Adrenal gland (tissue), 12 donors: ENCODE data around the gene PPIL6. TPM values are rescaled to one million over a fixed set of nuclear protein-coding genes. Genes with fewer than 3 reads are reported as not detected.

Experiments used
- DNase-seq, 7 donors: peaks; one replicate each; pipeline ENCODE4 v3.0.0-alpha.2; 2019 to 2020
- H3K27ac ChIP-seq, 5 donors: fragments of 200-600 bp; sonication (generic) in 4 of 5; 1 replicate in 3 of 5; 2 replicates in 2 of 5; pipeline versions ENCODE4 v1.5.1 to v1.8.0; 2016 to 2020; ENCODE audit warnings: mild to moderate bottlenecking in 1 of 5
- H3K27me3 ChIP-seq: fragments of 200-600 bp; 2 replicates; pipeline ENCODE4 v1.8.0; 2021
- H3K36me3 ChIP-seq, 2 donors: fragments of 200-600 bp; replicated peaks in 1 of 2; 1 replicate in 1 of 2; 2 replicates in 1 of 2; pipeline versions ENCODE4 v1.5.1 to v1.8.0; 2018 to 2022
- H3K4me1 ChIP-seq, 2 donors: fragments of 200-600 bp; replicated peaks in 1 of 2; 1 replicate in 1 of 2; 2 replicates in 1 of 2; pipeline versions ENCODE4 v1.5.1 to v1.8.0; 2018 to 2021
- H3K4me3 ChIP-seq, 4 donors: fragments of 200-600 bp; sonication (generic) in 3 of 4; one replicate each; pipeline ENCODE4 v1.5.1; 2016 to 2018
- H3K9me3 ChIP-seq, 3 donors: fragments of 200-600 bp; sonication (generic) in 1 of 3; replicated peaks in 1 of 3; 1 replicate in 2 of 3; 2 replicates in 1 of 3; pipeline versions ENCODE4 v1.5.1 to v1.8.0; 2016 to 2021
- CTCF ChIP-seq, 6 experiments: fragments of 450-650 bp in 4 of 6; fragments of 200-600 bp in 2 of 6; sonication (generic) in 1 of 6; IDR thresholded peaks; 1 replicate in 5 of 6; 2 replicates in 1 of 6; pipeline versions ENCODE4 v1.5.1 to v1.8.0; 2016 to 2021; ENCODE audit warnings: antibody characterized with exemption in 6 of 6, mild to moderate bottlenecking in 2 of 6, moderate library complexity in 1 of 6
- POLR2A ChIP-seq, 2 donors: fragments of 450-650 bp; IDR thresholded peaks; one replicate each; pipeline ENCODE4 v1.6.1; 2017; ENCODE audit warnings: antibody characterized with exemption in 2 of 2, mild to moderate bottlenecking in 2 of 2, moderate library complexity in 1 of 2
- WGBS, 4 donors: extraction: QIAGEN DNeasy Blood & Tissue Kit in 2 of 4; methylation state at CpG; one replicate each; pipeline versions ENCODE4 v1.1.5 to v1.1.7; 2013 to 2017; 5-methylcytosine and 5-hydroxymethylcytosine counted together
- intact Hi-C, 2 donors: fragments of 100-400 bp; cut with DNase I; formaldehyde crosslinking; loops; one replicate each; pipeline versions ENCODE4 v1.14.1 to v1.15.0; 2022 to 2023
- polyA plus RNA-seq, 3 donors: library from polyadenylated mRNA; stranded (reverse); fragments of 200-250 nt in 2 of 3; fragments of 350-450 nt in 1 of 3; fragmentation: Illumina TruSeq in 1 of 3; extraction: RNeasy Lipid Tissue Mini Kit (QIAGEN cat#74804) in 1 of 3; gene quantifications; one replicate each; pipeline ENCODE4 v1.2.3, GENCODE V29; 2013 to 2014
- total RNA-seq, 9 donors: library from RNA; depleted of rRNA in 4 of 9; stranded (reverse); fragments of >200 nt in 4 of 9; fragments of 120-200 nt in 1 of 9; fragmentation: NEBNext Ultra II Directional in 1 of 9; extraction: Animal tissue kit (Norgen Biotek cat#: 25700) in 1 of 9; gene quantifications; one replicate each; pipeline versions ENCODE4 v1.1.0 to v1.2.4, GENCODE V29; 2013 to 2023
- donor health status: healthy with polysubstance abuse.
- donor health status: Bipolar disorder and iron deficiency.
- donor health status: DM: yes; HTN: yes; CAD: no.
- donor health status: DM: no; HTN: no; CAD: no.
- donor health status: DM: no; HTN: no; CAD: no.
- donor health status: DM: yes; HTN: yes; CAD: no.

PPIL6 gene
- total and polyA plus RNA-seq, 12 donors, result 0.48 to 3.3 (median 1.3) TPM

GRCh38 chr6:109447878-109448555 lies 7.6 kb upstream of the PPIL6 start:
- H3K4me3 ChIP-seq, result no peak overlapping the region
- H3K36me3 ChIP-seq, result peaks cover 0 to 10% of the 10 kb centered on the region in 2 donors
- 80 to 92% (median 82%) methylated on average over 7 to 8 of the region's 8 CpGs for WGBS, 4 donors
- DNase-seq, result no peak
- no peaks in the 10 kb centered on the region for H3K27me3 ChIP-seq
- H3K9me3 ChIP-seq, result no peaks in the 10 kb centered on the region
- H3K4me1 ChIP-seq, result no peaks in the 10 kb centered on the region
- H3K27ac ChIP-seq, result no peak overlapping the region
- TF ChIP-seq CTCF (IDR thresholded peaks at IDR 0.05) (no peak), POLR2A (IDR thresholded peaks at IDR 0.05) (no peak)
- intact Hi-C loops, result no loop called here

GRCh38 chr6:109447087-109447486 lies 6.7 kb upstream of the PPIL6 start:
- Histone ChIP-seq H3K27ac (no peak overlapping the region), H3K27me3 (no peaks in the 10 kb centered on the region), H3K9me3 (no peaks in the 10 kb centered on the region), H3K4me3 (no peak overlapping the region), H3K4me1 (no peaks in the 10 kb centered on the region), H3K36me3 (peaks cover 0 to 10% of the 10 kb centered on the region in 2 donors)
- intact Hi-C loops, result no loop called here
- WGBS, 4 donors, result 87 to 91% (median 88%) methylated on average over 3 to 10 of the region's 10 CpGs
- TF ChIP-seq POLR2A (IDR thresholded peaks at IDR 0.05), result no peak
- no peak for TF ChIP-seq CTCF (IDR thresholded peaks at IDR 0.05)
- DNase-seq, result no peak

GRCh38 chr6:109446541-109446940 lies 6.1 kb upstream of the PPIL6 start:
- no peak for DNase-seq
- Histone ChIP-seq H3K36me3 (peaks cover 0 to 10% of the 10 kb centered on the region in 2 donors), H3K4me3 (no peak overlapping the region), H3K4me1 (peaks cover under 1 to 3% of the 10 kb centered on the region in 2 donors), H3K27me3 (no peaks in the 10 kb centered on the region), H3K27ac (no peak overlapping the region), H3K9me3 (no peaks in the 10 kb centered on the region)
- TF ChIP-seq POLR2A (IDR thresholded peaks at IDR 0.05) (no peak), CTCF (IDR thresholded peaks at IDR 0.05) (no peak)
- intact Hi-C loops, result no loop called here
- 81 to 93% (median 88%) methylated on average over 8 of the region's 8 CpGs for WGBS, 4 donors

GRCh38 chr6:109446072-109446471 lies 5.6 kb upstream of the PPIL6 start:
- Histone ChIP-seq H3K27ac (no peak overlapping the region), H3K4me3 (no peak overlapping the region), H3K27me3 (no peaks in the 10 kb centered on the region), H3K9me3 (no peaks in the 10 kb centered on the region), H3K4me1 (peaks cover 4 to 8% of the 10 kb centered on the region in 2 donors), H3K36me3 (peaks cover 0 to 10% of the 10 kb centered on the region in 2 donors)
- WGBS, 4 donors, result 87 to 93% (median 92%) methylated on average over 15 of the region's 15 CpGs
- DNase-seq, result no peak
- intact Hi-C loops, result no loop called here
- TF ChIP-seq POLR2A (IDR thresholded peaks at IDR 0.05) (no peak), CTCF (IDR thresholded peaks at IDR 0.05) (no peak)
